HCT116 (cell line): ENCODE measurements around the gene TBC1D16. TPM values are rescaled to one million over a fixed set of nuclear protein-coding genes. Genes with fewer than 3 reads are reported as not detected.

ENCODE experiments used
- ATAC-seq: fragments of 200-7000 bp; cut with Tn5 transposase; 2 replicates; pipeline ENCODE4 v1.9.1; 2020; ENCODE audit warnings: mild to moderate bottlenecking, moderate library complexity
- BruUV-seq: library from RNA; stranded (reverse); fragments of 400-500 nt; replicated peaks from 2 replicates; lab custom pipeline; 2021; lab: Mats Ljungman, UMichigan
- CTCF ChIA-PET: fragments of 300-600 bp; sonication (Branson Sonifier 250); formaldehyde crosslinking; loops from one replicate; lab custom pipeline; 2021; ENCODE audit warnings: antibody characterized with exemption; lab: Charles Lee
- POLR2A ChIA-PET: fragments of 300-600, 350-600 bp; sonication (Branson Sonifier 250); formaldehyde crosslinking; loops from one replicate; lab custom pipeline; 2021; ENCODE audit warnings: antibody characterized with exemption; lab: Charles Lee
- RAD21 ChIA-PET, 2 experiments: fragments of 300-600 bp; sonication (Branson Sonifier 250); formaldehyde crosslinking; loops; one replicate each; lab custom pipeline; 2023; ENCODE audit warnings: low total read pairs in 2 of 2; ENCODE audit not compliant: uncharacterized antibody in 2 of 2, unreplicated experiment in 2 of 2, low non-redundant PET in 1 of 2; lab: Charles Lee
- DNase-seq: peaks from one replicate; pipeline ENCODE4 v3.0.0-alpha.2; 2010; ENCODE audit warnings: low read depth, low spot score
- H2AFZ ChIP-seq: fragments of 200-600 bp; shearing (Covaris generic), sonication (generic); 2 replicates; pipeline ENCODE4 v1.6.1; 2017; ENCODE audit warnings: low read depth, mixed run types, mixed read lengths, antibody characterized with exemption, low read length; ENCODE audit not compliant: poor library complexity, severe bottlenecking
- H3K27ac ChIP-seq: 2 replicates; pipeline ENCODE4 v1.5.1; 2012; ENCODE audit warnings: low read depth, low read length
- H3K27me3 ChIP-seq: fragments of 200-600 bp; sonication (generic); 2 replicates; pipeline ENCODE4 v1.6.1; 2016; ENCODE audit warnings: mixed run types, low read length, mixed read lengths; ENCODE audit not compliant: insufficient read depth
- H3K36me3 ChIP-seq, 2 experiments: fragments of 200-500 bp in 1 of 2; fragments of 200-600 bp in 1 of 2; sonication (Bioruptor generic) in 1 of 2; sonication (generic) in 1 of 2; 2 replicates each; pipeline versions ENCODE4 v1.5.1 to v1.6.1; 2014 to 2016; ENCODE audit warnings: low read length in 2 of 2, inconsistent platforms in 1 of 2, mixed read lengths in 1 of 2, mixed run types in 1 of 2; ENCODE audit not compliant: insufficient read depth in 2 of 2, control insufficient read depth in 1 of 2
- H3K4me1 ChIP-seq, 2 experiments: fragments of 200-600 bp in 1 of 2; sonication (generic) in 1 of 2; 2 replicates each; pipeline versions ENCODE4 v1.5.1 to v1.6.1; 2012 to 2017; ENCODE audit warnings: low read length in 2 of 2, inconsistent platforms in 1 of 2, mild to moderate bottlenecking in 1 of 2, mixed read lengths in 1 of 2, mixed run types in 1 of 2, moderate library complexity in 1 of 2; ENCODE audit not compliant: insufficient read depth in 2 of 2, control insufficient read depth in 1 of 2
- H3K4me2 ChIP-seq: fragments of 200-600 bp; sonication (generic); 2 replicates; pipeline ENCODE4 v1.6.1; 2017; ENCODE audit warnings: mixed run types, low read length, mixed read lengths
- H3K4me3 ChIP-seq, 2 experiments: fragments of 200-600 bp in 1 of 2; sonication (generic) in 1 of 2; replicated peaks in 1 of 2; 2 replicates each; pipeline ENCODE4 v1.5.1; 2011 to 2016; ENCODE audit warnings: low read length in 2 of 2, control low read depth in 1 of 2, low read depth in 1 of 2, mild to moderate bottlenecking in 1 of 2, mixed read lengths in 1 of 2, mixed run types in 1 of 2
- H3K79me2 ChIP-seq: fragments of 200-600 bp; sonication (generic); 2 replicates; pipeline ENCODE4 v1.6.1; 2017; ENCODE audit warnings: mild to moderate bottlenecking, mixed run types, low read length, moderate library complexity, mixed read lengths; ENCODE audit not compliant: insufficient read depth
- H3K9ac ChIP-seq: fragments of 200-600 bp; sonication (generic); 2 replicates; pipeline ENCODE4 v1.6.1; 2016; ENCODE audit warnings: low read length, mixed read lengths
- H3K9me2 ChIP-seq: fragments of 200-600 bp; sonication (generic), shearing (Covaris generic); 2 replicates; pipeline ENCODE4 v1.6.1; 2017; ENCODE audit warnings: mixed run types, mild to moderate bottlenecking, moderate library complexity; ENCODE audit not compliant: insufficient read depth
- H3K9me3 ChIP-seq, 2 experiments: fragments of 200-500 bp in 1 of 2; fragments of 200-600 bp in 1 of 2; sonication (Bioruptor generic) in 1 of 2; sonication (generic) in 1 of 2; 2 replicates each; pipeline ENCODE4 v1.6.1; 2014 to 2017; ENCODE audit warnings: low read length in 2 of 2, mixed read lengths in 2 of 2, inconsistent platforms in 1 of 2, low read depth in 1 of 2, mild to moderate bottlenecking in 1 of 2, mixed run types in 1 of 2, moderate library complexity in 1 of 2; ENCODE audit not compliant: control insufficient read depth in 1 of 2, insufficient read depth in 1 of 2
- H4K20me1 ChIP-seq: fragments of 200-600 bp; sonication (generic), shearing (Covaris generic); 2 replicates; pipeline ENCODE4 v1.6.1; 2017; ENCODE audit warnings: mixed run types, mild to moderate bottlenecking, moderate library complexity; ENCODE audit not compliant: insufficient read depth
- EGR1 ChIP-seq: IDR thresholded peaks from 2 replicates; pipeline ENCODE4 v1.6.1; 2012; ENCODE audit warnings: low read depth
- ELF1 ChIP-seq: IDR thresholded peaks from 2 replicates; pipeline ENCODE4 v1.6.1; 2012; ENCODE audit warnings: low read depth, borderline replicate concordance
- EZH2 ChIP-seq: fragments of 200-600 bp; sonication (generic); IDR thresholded peaks from 2 replicates; pipeline ENCODE4 v1.6.1; 2017; ENCODE audit warnings: antibody characterized with exemption, mixed run types
- FOSL1 ChIP-seq: IDR thresholded peaks from 2 replicates; pipeline ENCODE4 v1.6.1; 2012; ENCODE audit warnings: low read depth
- REST ChIP-seq: IDR thresholded peaks from 2 replicates; pipeline ENCODE4 v1.6.1; 2012; ENCODE audit warnings: low read depth
- TCF7L2 ChIP-seq: IDR thresholded peaks from 2 replicates; pipeline ENCODE4 v1.7.0; 2011; ENCODE audit warnings: borderline replicate concordance, inconsistent platforms; ENCODE audit not compliant: insufficient read depth, insufficient read length; ENCODE audit errors: extremely low read depth
- ZFX ChIP-seq: fragments of 450-650 bp; IDR thresholded peaks from 2 replicates; pipeline ENCODE4 v1.6.1; 2017
- intact Hi-C: fragments of 100-400 bp; cut with micrococcal nuclease; formaldehyde crosslinking; loops from 2 replicates; pipeline ENCODE4 v1.10.0; 2022
- total RNA-seq: library from RNA; stranded (reverse); gene quantifications from one replicate; pipeline ENCODE4 v1.2.1, GENCODE V29; 2021; ENCODE audit not compliant: unreplicated experiment

Gene TBC1D16
- total RNA-seq, 1 experiment from 2014 or later: 31.1 TPM

GRCh38 chr17:79913451-79913850 lies 122.2 kb downstream of the TBC1D16 start:
- DNase-seq: no peak
- intact Hi-C loops: no loop called here
- Histone ChIP-seq H3K79me2 (no peaks in the 10 kb centered on the region), H3K9me3 (no peaks in the 10 kb centered on the region), H2AFZ (no peak overlapping the region)
- TF ChIP-seq EZH2 (no peak), EGR1 (no peak), TCF7L2 (no peak), ELF1 (no peak), REST (no peak), FOSL1 (no peak), ZFX (no peak)
- TF ChIP-seq, all 23 proteins: peak for 0
- Histone ChIP-seq H3K27me3 (no peaks in the 10 kb centered on the region), H3K9ac (no peak overlapping the region), H3K4me1 (peaks cover 21 to 29% of the 10 kb centered on the region in 2 experiments), H4K20me1 (no peaks in the 10 kb centered on the region), H3K4me2 (no peak overlapping the region), H3K36me3 (no peaks in the 10 kb centered on the region), H3K27ac (no peak overlapping the region), H3K9me2 (no peaks in the 10 kb centered on the region), H3K4me3 (no peak overlapping the region)
- POLR2A ChIA-PET: interaction anchor here (1.3 kb wide), 1 partner anchor 74 kb away, joined by 3 read pairs; the partner anchor contains the start of gene CBX4
- RAD21 ChIA-PET: no interaction called here
- ATAC-seq: no peak
- CTCF ChIA-PET: no interaction called here
- BruUV-seq: no TSS peak
